Measurements from ENCODE around the gene KRTAP10-1.

GRCh38 chr21:44508711-44509445, 31.1 kb downstream of the KRTAP10-1 start:
- no peak for TF ChIP-seq EP300 (IDR thresholded peaks at IDR 0.05)
- TF ChIP-seq POLR2AphosphoS5 (IDR thresholded peaks at IDR 0.05), result no peak
